Muscle of leg (tissue), 11 donors: Measurements from ENCODE around the gene SLC12A5. TPM values are rescaled to one million over a fixed set of nuclear protein-coding genes. Genes with fewer than 3 reads are reported as not detected.

Experiments
- DNase-seq: peaks from one replicate; pipeline ENCODE4 v3.0.0; 2013
- H3K27ac ChIP-seq: one replicate; pipeline ENCODE4 v1.5.1; 2013; ENCODE audit warnings: mild to moderate bottlenecking, low read length, control low read depth
- H3K27me3 ChIP-seq: one replicate; pipeline ENCODE4 v1.6.1; 2013; ENCODE audit warnings: low read length; ENCODE audit not compliant: control insufficient read depth, insufficient read depth
- H3K36me3 ChIP-seq: one replicate; pipeline ENCODE4 v1.6.1; 2013; ENCODE audit warnings: low read length; ENCODE audit not compliant: control insufficient read depth, insufficient read depth
- H3K4me1 ChIP-seq: one replicate; pipeline ENCODE4 v1.6.1; 2013; ENCODE audit warnings: low read length; ENCODE audit not compliant: control insufficient read depth, insufficient read depth
- H3K4me3 ChIP-seq: one replicate; pipeline ENCODE4 v1.5.1; 2013; ENCODE audit warnings: low read length, control low read depth
- H3K9me3 ChIP-seq: replicated peaks from 2 replicates; pipeline ENCODE4 v1.6.1; 2013; ENCODE audit warnings: low read depth, low read length; ENCODE audit not compliant: control insufficient read depth
- WGBS: methylation state at CpG from one replicate; pipeline ENCODE4 v1.1.5; 2013; ENCODE audit warnings: missing lambda C conversion rate; ENCODE audit not compliant: insufficient coverage; 5-methylcytosine and 5-hydroxymethylcytosine counted together
- polyA plus RNA-seq, 8 donors: library from polyadenylated mRNA; unstranded; fragments of 120-200 nt; gene quantifications; one replicate each; pipeline versions ENCODE4 v1.2.1 to v1.2.3, GENCODE V29; 2013; ENCODE audit warnings: inconsistent platforms in 1 of 8, low replicate concordance in 1 of 8; ENCODE audit not compliant: insufficient read length in 8 of 8, insufficient read depth in 1 of 8
- total RNA-seq: library from RNA; stranded (reverse); fragments of 120-200 nt; gene quantifications from one replicate; pipeline ENCODE4 v1.2.4, GENCODE V29; 2013

Gene SLC12A5
- total and polyA plus RNA-seq, 9 donors: 0.13 to 2.3 (median 1.3) TPM

DNA sequence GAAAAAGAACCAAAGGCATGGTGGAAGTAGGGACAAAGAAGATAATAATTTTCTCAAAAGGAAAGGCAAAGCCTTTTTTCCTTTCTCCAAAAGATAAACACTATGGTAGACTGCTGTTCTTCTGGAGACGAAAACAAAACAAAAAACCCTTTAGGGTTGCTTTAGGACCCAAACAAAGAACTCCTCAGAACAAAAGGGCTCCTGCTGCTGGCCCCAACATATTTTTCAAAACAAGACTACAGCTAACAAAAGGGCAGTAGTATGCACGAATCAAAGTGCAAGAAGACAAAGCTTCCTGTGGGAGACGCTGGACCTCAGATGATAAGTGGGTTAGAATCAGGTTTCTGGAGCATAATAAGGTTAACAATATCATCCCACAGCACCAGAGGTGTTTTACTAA, 45.0 kb downstream of the SLC12A5 start:
- Histone ChIP-seq H3K27me3 (no peaks in the 10 kb centered on the region), H3K4me3 (no peak overlapping the region), H3K36me3 (peaks cover 43% of the 10 kb centered on the region), H3K27ac (no peak overlapping the region), H3K4me1 (no peaks in the 10 kb centered on the region), H3K9me3 (no peaks in the 10 kb centered on the region)
- WGBS: no CpG with 5 or more reads among the region's 3 CpGs
- no peak for DNase-seq

DNA sequence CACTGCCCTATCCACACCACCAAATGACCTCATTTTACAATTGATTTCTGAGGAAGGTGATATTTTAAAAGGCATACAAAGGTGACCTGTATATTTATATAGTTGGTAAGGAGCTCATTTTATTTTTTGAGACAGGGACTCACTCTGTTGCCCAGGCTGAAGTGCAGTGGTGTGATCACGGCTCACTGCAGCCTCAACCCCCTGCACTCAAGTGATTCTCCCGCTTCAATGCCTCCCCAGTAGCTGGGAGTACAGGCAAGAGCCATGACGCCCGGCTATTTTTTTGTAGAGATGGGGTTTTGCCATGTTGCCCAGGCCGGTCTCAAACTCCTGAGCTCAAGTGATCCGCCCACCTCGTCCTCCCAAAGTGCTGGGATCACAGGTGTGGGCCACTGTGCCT, 47.8 kb downstream of the SLC12A5 start:
- H3K27me3 ChIP-seq: no peaks in the 10 kb centered on the region
- H3K4me1 ChIP-seq: no peaks in the 10 kb centered on the region
- no peak overlapping the region for H3K4me3 ChIP-seq
- 94% methylated on average over 3 of the region's 7 CpGs for WGBS
- no peak for DNase-seq
- H3K36me3 ChIP-seq: peaks cover 36% of the 10 kb centered on the region
- H3K27ac ChIP-seq: no peak overlapping the region
- H3K9me3 ChIP-seq: no peaks in the 10 kb centered on the region

GRCh38 chr20:46077642-46078305, 48.8 kb downstream of the SLC12A5 start:
- Histone ChIP-seq H3K27me3 (no peaks in the 10 kb centered on the region), H3K9me3 (no peaks in the 10 kb centered on the region), H3K4me1 (no peaks in the 10 kb centered on the region), H3K4me3 (no peak overlapping the region), H3K36me3 (peaks cover 34% of the 10 kb centered on the region), H3K27ac (no peak overlapping the region)
- DNase-seq: no peak
- 60% methylated on average over 2 of the region's 8 CpGs for WGBS

DNA sequence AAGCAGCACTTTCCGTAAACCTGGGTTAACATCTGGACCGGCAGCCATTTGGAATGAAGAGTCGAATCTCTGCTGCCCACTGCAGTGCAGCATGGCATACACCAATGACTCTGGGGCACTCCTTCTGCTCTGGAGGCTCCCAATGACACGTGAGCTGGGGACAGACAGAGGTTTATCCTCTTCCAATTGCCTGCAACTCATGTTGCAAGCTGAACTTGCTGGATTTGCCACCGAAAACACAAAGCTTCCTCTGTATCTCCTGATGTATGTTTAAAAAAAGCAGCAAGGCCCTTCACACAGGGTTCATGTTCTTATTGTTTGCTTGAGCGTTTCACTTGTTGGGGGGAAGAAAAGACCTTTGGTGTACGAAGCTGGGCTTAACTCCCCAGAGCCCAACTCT, 49.9 kb downstream of the SLC12A5 start:
- peaks cover 34% of the 10 kb centered on the region for H3K36me3 ChIP-seq
- 86% methylated on average over 3 of the region's 7 CpGs for WGBS

GRCh38 chr20:46081074-46081473, 52.1 kb downstream of the SLC12A5 start:
- no peaks in the 10 kb centered on the region for H3K27me3 ChIP-seq
- H3K4me3 ChIP-seq: no peak overlapping the region
- WGBS: no CpG with 5 or more reads among the region's 1 CpG
- peaks cover 18% of the 10 kb centered on the region for H3K36me3 ChIP-seq
- H3K9me3 ChIP-seq: no peaks in the 10 kb centered on the region
- H3K4me1 ChIP-seq: no peaks in the 10 kb centered on the region
- no peak for DNase-seq
- no peak overlapping the region for H3K27ac ChIP-seq

More for the DNA sequence above, 49.9 kb downstream of the SLC12A5 start:
- no peaks in the 10 kb centered on the region for H3K4me1 ChIP-seq
- H3K4me3 ChIP-seq: no peak overlapping the region
- no peaks in the 10 kb centered on the region for H3K27me3 ChIP-seq
- H3K27ac ChIP-seq: no peak overlapping the region
- DNase-seq: no peak
- H3K9me3 ChIP-seq: no peaks in the 10 kb centered on the region

GRCh38 chr20:46083101-46083500, 54.1 kb downstream of the SLC12A5 start:
- H3K9me3 ChIP-seq: no peaks in the 10 kb centered on the region
- no peak overlapping the region for H3K27ac ChIP-seq
- H3K36me3 ChIP-seq: peaks cover 11% of the 10 kb centered on the region
- no peaks in the 10 kb centered on the region for H3K27me3 ChIP-seq
- no peak overlapping the region for H3K4me3 ChIP-seq
- peak; percentile 12 for DNase-seq
- no peaks in the 10 kb centered on the region for H3K4me1 ChIP-seq
- 72% methylated on average over 4 of the region's 6 CpGs for WGBS

DNA sequence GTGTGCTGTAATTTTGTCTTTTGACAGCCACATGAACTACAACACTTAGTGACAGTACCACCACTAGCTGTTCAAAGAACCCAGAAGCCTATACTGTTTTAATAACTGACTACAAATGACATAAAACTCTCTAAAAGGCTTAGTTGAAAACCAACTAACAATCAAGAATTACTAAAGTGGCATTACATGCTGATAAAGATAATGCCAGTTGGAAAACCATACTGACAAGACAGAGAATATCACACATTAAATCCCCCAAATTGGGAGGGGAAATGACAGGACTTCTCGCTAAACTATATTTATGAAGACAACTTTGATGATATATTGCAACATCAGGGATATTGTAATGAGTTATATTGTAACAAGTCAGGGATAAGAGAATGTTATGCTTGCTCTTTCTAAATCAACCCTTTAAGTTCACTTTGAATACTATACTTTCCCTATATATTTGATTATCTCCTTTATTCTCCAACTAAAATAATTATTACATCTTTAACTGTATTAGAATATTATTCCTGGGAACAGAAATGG, 54.6 kb downstream of the SLC12A5 start:
- H3K4me3 ChIP-seq: no peak overlapping the region
- H3K36me3 ChIP-seq: peaks cover 7% of the 10 kb centered on the region
- no CpG with 5 or more reads among the region's 1 CpG for WGBS
- no peak overlapping the region for H3K27ac ChIP-seq
- peaks cover 3% of the 10 kb centered on the region for H3K4me1 ChIP-seq
- no peaks in the 10 kb centered on the region for H3K27me3 ChIP-seq
- no peaks in the 10 kb centered on the region for H3K9me3 ChIP-seq
- DNase-seq: no peak

- 87% methylated on average over 3 of the region's 3 CpGs for WGBS
- Histone ChIP-seq H3K27me3 (no peaks in the 10 kb centered on the region), H3K4me3 (no peak overlapping the region), H3K4me1 (peaks cover 4% of the 10 kb centered on the region), H3K9me3 (no peaks in the 10 kb centered on the region), H3K36me3 (no peaks in the 10 kb centered on the region), H3K27ac (no peak overlapping the region)
- DNase-seq: no peak
These were observed 55.8 kb downstream of the SLC12A5 start for GRCh38 chr20:46084805-46085178.

DNA sequence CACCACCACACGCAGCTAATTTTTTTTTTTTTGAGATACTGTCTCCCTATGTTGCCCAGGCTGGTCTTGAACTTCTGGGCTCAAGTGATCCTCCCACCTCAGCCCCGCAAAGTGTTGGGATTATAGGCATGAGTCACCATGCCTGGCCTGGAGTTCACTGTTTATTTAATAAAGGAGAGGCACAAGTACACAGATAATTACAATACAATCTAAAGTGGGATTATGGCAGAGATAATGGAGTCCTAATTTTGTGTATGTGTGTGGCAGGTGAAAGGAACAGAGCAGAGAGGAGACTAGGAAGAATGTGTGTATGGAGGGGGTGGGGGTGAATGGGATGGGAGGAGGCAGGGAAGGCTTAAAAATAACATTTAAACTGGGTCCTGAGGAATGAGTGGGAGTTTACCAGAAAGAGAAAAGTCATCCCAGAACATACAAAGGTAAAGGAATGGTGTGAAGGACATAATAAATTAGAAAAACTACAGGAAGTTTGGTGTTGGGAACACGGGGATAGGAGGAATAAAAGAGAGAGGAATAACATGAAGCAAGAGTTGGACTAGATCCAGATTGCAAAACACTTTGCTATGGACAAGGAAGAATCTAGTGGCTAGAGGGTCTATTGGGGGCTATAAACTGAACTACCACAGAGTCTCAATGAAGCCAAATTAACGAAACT, 56.3 kb downstream of the SLC12A5 start:
- peak; percentile 22 for DNase-seq
- Histone ChIP-seq H3K4me1 (peaks cover 4% of the 10 kb centered on the region), H3K27me3 (no peaks in the 10 kb centered on the region), H3K36me3 (no peaks in the 10 kb centered on the region), H3K4me3 (no peak overlapping the region), H3K9me3 (no peaks in the 10 kb centered on the region), H3K27ac (no peak overlapping the region)
- WGBS: no CpG with 5 or more reads among the region's 4 CpGs

- Histone ChIP-seq H3K4me3 (no peak overlapping the region), H3K27ac (no peak overlapping the region), H3K9me3 (no peaks in the 10 kb centered on the region), H3K4me1 (peaks cover 4% of the 10 kb centered on the region), H3K27me3 (no peaks in the 10 kb centered on the region), H3K36me3 (no peaks in the 10 kb centered on the region)
- DNase-seq: no peak
- 50% methylated on average over 2 of the region's 8 CpGs for WGBS
These were observed 58.1 kb downstream of the SLC12A5 start for GRCh38 chr20:46087161-46087560.
